Dermis microvascular lymphatic vessel endothelial cell (primary cell): ENCODE measurements around the gene C2CD4D. TPM values are rescaled to one million over a fixed set of nuclear protein-coding genes. Genes with fewer than 3 reads are reported as not detected.
"Not testable (repeated sequence)": the region's sequence is repeated elsewhere in the genome, so short reads cannot be mapped to it uniquely, and the experiment has no call there.

Experiments used
- DNase-seq, 2 donors: peaks; one replicate each; pipeline versions ENCODE4 v3.0.0 to v3.0.0-alpha.2; 2010; ENCODE audit warnings: low read depth in 2 of 2
- total RNA-seq: library from RNA; depleted of rRNA; stranded (reverse); fragments of >200 nt; gene quantifications from 2 replicates; pipeline ENCODE4 v1.2.1, GENCODE V29; 2014

The C2CD4D gene
- total RNA-seq, 1 donor from 2014 or later: 0.13 TPM

DNA sequence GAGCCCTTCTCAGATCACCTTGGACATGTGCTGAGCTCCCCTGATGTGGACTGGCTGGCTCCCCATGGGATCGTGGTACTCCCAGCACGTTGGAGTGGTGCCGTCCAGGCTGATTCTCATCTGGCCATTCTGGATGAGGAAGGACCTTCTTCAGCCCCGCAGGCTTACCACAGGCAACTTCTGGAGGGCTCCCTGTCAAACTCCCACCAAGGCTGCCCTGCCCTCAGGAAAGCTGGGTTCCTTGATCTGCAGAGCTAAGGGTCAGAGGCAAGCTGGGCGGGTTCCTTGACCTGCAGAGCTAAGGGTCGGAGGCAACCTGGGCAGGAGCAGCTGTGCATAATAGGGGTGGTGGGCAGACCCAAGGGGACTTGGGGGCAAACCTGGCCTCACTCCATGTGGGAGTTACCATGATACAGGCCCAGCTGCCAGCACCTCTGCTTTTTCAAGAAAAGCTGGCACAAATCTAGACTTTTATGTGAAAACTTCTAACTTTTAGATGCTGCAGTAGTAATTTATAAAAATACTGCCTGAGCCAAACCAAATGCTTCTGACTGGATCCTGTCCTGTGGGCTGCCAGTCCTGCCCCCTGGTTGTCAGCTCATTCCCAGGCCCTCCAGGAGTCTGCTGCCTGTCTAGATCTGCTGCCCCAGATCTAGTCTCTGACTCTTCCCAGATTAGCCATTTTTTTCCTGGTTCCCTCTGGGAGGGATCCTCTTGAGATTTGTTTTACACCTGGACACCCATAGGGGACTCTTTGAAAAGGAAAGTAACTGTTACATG, 19.5 kb upstream of the C2CD4D start:
- no peak for DNase-seq

DNA sequence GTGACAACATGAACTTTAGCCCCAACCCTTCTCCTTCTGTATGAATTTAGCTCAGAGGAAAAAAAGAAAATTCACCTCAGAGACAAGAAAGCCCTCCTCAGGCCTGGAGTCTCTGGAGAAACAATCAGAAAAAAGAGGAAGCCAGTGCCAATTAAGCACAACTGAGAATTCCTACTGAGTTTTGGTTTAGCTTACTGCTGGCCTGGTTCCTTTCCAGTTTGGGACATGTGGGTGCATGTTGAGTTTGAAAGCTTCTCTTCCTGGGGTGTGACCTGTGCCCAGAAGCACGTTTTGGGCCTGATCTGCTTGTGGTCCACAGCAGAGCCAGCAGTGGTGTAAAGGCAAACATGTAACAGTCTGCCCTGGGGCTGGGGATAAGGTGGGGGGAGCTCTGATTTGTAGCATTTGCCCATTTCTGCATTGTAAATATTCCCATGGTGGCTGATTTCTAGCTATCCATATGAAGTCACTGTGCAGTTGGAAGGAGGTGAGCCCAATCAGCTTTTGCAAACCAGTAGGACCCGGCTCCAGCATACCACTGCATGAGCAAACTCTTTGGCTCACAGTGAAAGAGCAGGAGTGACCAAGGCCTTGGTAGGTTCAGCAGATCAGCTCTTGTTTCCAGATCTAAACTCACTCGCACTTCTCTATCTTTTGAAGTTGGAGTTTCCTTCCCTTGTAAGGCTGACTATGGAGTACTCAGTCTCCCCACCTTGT, 18.6 kb upstream of the C2CD4D start:
- DNase-seq: no peak

DNA sequence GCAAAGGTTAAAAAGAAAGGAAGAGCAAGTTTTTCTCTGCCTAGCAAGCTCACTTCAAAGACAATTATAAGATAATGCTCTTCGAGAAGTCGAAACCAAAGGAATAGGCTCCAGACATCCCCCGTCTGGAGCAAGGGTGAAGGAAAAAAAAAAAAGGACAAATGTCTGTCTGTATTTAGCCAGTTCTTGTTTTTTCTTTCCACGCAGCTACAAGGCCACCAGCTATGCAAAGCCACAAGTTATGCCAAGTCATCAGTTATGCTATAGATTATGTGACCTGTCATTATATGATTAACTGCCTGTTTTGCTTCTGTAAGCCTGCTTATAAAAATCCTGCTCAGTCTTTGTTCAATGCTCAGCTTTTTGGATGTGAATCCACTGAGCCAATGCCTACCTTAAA, 16.3 kb upstream of the C2CD4D start:
- DNase-seq: no peak

DNA sequence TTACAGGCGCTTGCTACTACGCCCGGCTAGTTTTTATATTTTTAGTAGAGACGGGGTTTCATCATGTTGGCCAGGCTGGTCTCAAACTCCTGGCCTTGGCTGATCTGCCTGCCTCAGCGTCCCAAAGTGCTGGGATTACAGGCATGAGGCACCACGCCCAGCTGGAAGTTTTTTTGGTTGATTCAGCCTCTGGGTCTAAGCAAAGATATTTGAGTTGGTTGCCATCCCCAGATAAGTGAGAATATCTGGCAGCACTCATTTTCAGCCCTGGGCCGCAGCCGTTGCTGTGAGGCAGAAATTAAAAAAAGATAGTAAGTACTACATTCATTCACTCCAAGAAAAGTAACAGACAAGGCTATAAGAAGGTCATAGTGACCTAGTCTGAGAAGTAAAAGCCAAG, 15.9 kb upstream of the C2CD4D start:
- DNase-seq: not testable (repeated sequence)

DNA sequence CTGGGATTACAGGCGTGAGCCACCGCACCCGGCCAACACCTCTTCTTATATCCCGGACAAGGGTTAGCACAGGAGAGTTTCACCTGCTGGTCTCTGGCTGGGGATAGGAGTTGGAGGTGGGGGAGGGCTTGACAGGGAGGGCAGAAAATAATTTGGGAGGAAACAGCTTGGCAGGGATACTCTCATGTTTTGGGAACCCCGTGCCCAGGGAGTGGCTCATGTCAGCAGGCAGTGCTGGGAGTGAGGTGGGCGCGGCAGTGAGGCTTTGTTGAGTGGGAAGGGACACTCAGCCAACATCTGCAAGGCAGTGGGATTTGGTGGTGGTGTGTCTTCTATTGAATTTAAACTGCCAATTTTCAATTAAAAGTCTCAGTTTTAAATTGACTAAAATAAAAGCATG, 15.0 kb upstream of the C2CD4D start:
- DNase-seq: no peak

DNA sequence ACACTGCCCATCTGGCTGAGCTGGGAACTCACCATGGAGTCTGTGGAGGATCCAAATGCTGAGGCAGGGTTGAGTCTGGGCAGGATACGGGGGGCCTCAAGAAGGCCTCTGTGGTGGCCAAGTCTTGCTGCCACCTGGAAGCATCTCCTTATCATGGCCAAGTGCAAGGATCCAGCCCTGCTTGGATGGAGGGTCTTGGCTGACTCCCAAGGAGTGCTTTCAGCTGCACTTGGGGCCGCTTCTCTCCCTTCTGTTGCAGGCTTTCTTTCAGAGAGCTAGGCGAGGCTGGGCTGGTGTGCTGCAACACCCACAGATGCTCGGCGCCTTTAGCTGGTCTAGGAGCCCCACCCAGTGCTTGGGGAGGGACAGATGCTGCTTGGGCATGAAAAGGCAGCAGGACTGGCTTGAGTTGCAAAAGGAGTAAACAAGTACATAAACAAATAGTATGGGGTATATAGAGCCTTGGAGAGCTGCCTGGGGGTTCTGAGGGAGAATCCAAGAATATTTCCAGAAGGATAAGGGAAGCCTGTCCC, 13.9 kb upstream of the C2CD4D start, which contains the start of gene THEM5:
TSS of gene THEM5 (minus strand) at position 302 of the 533 bp plus-strand sequence. CDS start at position 155, 147 bp downstream.
- no peak for DNase-seq

DNA sequence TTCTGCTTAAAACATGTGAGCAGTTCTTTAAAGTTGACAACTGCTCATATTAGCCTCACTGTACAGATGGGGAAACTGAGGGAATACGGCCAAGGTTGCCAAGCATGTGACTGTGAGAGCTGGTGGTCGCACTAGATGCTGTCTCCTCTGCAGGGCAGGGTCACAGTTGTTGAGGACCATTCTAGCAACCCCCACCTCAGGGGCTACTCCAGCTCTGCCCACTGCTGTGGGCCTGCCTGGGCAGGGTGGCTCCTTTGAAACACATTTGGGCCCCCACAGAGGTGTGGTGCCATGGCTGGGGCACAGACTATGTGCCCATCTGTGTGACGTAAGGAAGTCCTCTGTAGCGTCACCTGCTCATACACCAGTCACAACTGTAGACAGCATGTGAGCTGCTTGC, 13.1 kb upstream of the C2CD4D start:
- no peak for DNase-seq

DNA sequence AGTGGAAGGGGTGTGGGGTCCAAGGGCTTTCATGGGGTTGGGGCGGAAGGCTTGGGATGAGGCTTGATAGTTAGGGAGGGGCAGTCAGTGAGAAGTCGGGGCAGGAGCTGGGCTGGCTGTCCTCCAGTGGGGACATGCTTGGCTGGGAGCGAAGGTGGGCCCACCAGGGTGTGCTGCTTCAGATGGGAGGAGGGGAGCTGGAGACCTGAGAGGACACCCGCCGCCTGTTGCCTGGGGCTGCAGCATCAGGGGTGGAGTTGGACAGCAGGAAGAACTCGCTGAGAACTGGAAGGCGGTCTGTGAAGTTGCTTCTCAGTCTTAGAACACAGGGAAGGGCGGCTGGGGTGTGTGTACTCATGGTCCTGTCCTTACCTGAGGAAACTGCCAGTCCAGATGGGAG, 12.3 kb upstream of the C2CD4D start:
- DNase-seq: no peak

DNA sequence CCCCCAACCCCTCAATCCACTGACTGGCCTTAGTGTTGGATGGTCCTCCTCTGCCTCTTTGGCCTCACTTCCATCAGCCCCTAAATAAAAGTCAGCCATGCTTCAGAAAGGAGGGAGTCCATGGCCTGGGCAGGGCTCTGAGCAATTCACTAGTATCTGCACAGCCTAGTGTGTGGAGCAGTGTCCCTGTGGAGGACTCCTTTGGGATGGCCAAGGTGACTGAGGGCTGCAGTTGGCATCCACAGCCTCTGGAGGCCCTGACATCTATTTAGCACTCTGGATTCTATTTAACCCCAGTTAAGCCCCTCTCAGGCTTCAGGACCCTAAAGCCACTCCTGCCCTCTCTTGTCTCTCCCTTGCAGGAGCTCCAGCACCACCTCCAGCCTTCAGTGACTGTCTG, 10.3 kb upstream of the C2CD4D start:
- no peak for DNase-seq

DNA sequence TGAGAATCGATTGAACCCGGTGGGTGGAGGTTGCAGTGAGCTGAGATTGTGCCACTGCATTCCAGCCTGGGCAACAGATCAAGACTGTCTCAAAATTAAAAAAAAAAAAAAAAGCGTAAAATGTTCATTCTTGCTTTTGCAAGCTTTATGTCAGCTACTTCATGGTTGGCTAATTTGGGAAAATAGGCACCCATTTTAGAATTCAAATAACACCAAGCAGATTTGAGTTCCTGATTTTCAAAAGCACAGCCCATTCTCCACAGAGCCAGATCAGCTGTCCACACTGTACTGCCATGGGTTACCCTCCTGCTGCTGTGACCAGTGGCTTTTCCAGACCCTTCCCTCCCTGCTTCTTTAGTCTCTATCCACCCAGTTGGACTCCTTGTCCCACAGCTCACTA, 9.5 kb upstream of the C2CD4D start:
- no peak for DNase-seq

DNA sequence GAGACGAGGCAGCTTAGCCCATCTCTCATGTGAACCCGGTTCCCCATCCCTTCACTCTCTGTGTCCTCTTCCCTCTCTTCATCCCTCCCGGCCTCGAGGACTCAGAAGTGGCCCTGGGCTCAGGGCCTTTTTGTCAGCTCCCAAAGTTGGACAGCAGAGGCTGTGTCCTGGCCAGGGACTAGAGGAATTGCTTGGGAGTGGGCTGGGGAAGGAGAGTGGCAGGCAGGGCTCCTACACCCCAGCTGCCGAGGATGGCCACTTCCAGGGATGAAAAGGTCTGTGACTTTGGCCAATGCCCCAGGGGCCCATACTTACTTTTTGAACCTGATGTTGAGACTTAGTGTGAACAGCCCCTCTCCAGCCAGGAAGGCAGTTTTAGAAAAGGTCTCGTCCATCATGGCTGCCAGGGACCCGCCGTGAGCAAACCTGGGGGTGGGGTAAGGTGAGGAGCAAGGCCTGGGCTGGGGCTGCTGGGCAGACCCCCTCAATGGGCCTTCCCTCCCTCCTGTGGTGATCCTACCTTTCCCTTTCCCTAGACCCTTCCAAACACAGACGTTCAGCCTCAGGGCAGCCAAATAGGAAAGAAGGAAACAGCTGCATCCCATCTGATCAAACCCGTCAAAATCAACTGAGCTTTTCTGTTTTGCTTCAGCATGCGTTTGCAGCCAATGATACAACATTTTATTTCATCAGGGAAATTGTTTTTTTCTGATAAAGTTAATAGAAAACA, 8.4 kb upstream of the C2CD4D start:
- peak; percentile 90 to 94 for DNase-seq

DNA sequence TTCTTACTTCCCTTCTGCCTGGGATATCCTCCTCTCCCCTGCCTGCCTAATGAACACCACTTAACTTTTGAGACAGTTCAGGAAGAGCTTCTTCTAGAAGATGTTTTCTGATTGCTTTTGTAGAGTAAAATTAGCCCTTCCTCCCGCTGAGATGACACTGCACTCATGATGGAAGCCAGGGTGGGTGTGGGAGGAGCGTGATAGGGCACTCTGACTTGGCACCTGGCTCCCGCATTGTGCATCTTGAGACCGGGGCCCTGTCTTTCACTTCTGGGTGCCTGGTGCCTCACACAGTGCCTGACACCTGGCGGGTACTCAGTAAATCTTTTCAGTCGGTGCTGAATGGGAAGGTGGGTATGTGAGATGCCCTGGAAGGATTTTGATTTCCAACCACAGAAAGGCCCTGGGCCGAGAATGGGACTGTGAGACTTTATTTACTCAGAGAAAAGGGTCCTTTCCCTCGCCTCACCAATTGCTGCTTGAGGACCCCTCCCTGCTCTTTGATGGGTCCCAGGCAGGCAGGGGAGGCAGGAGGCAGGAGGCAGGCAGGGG, 7.1 kb upstream of the C2CD4D start:
- no peak for DNase-seq

DNA sequence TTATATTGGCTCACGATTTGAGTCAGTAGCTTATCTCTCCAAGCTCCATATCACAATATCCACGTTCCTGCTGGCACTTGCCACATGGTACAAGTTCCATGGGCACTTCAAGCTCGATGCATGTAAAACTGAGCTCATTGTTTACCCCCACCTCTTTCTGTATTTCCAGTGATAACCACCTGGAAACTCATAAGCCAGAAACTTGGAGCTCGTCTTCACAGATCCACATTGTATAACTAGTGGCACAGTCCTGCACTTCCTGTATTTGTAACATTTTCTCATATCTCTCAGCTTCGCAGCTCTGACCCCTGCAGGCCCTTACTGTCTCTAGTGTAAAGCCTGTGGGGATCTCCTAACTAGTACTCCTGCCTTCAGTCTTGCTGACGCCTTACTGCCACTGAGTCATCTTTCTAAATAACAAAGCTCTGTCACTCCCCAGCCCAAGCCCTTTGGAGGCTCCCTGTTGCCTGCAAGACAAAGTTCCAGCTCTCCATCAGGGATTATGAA, 6.5 kb upstream of the C2CD4D start:
- peak in 1 of 2 donors; percentile 74 for DNase-seq

DNA sequence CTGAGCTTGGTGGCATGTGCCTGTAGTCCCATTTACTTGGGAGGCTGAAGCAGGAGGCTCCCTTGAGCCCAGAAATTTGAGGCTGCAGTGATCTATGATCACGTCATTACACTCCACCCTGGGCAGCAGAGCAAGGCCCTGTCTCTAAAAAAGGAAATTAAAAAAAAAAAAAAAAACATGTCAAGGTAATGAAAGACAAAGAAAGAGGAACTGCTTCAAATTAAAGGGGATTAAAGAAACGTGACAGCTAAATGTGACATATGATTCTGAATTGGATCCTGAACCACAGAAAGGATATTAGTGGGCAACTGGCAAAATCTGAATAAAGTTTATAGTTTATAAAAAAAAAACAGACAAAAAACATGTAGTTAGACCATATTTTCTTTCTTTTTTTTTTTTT, 3.8 kb upstream of the C2CD4D start:
- DNase-seq: no peak

DNA sequence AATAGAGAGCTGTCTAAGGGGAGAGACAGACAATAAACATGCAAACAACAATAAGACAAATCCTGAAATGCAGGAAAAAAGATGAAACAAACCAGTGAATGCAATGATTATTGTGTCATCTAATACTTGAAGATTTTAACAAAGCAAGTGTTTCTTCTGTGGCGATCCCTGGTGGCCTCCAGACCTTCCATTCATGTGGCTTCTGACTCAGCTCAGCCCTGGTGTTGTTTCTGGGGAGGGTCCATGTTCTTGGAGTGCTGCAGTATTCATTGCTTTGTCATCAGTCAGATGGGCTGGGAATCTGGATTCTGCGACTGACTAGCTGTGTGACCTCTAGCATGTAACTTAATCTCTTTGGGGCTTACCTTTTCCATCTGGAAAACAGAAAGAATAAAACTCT, 1.5 kb upstream of the C2CD4D start:
- peak in 1 of 2 donors; percentile 73 for DNase-seq

DNA sequence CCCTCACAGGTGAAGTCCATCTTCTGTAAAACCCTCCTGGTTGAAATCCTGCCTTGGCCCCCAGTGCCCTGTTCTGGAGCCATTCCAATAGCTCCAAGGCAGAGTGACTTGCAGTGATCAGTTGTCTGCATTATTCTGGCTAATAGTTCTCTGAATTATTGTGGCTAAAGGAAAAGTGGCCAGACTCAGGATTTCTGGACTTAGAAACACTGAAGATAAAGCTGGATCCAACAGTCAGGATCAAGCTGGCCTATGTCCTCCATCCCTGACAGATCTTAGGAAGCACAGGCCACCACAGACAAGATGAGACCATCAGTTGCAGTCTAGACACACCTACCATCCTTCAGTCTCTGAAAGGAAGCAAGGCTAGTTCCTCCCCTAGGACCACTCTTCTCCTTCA, 801 bp upstream of the C2CD4D start:
- DNase-seq: no peak

DNA sequence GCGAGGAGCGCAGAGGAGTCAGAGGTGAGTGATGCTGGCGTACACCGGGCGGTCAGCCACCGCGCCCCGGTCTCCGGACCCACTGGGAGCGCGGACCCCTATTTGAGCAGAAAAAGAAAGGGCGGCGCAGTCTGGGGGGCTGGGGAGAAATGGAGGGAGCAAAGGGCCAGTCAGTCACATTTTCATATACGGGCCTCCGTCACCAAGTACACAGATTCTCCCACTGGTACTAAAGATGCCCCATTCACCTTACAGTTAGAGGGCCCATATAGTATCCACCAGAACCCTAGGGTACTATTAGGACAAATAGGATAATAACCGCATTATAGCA, 573 bp downstream of the C2CD4D start:
- DNase-seq: no peak

DNA sequence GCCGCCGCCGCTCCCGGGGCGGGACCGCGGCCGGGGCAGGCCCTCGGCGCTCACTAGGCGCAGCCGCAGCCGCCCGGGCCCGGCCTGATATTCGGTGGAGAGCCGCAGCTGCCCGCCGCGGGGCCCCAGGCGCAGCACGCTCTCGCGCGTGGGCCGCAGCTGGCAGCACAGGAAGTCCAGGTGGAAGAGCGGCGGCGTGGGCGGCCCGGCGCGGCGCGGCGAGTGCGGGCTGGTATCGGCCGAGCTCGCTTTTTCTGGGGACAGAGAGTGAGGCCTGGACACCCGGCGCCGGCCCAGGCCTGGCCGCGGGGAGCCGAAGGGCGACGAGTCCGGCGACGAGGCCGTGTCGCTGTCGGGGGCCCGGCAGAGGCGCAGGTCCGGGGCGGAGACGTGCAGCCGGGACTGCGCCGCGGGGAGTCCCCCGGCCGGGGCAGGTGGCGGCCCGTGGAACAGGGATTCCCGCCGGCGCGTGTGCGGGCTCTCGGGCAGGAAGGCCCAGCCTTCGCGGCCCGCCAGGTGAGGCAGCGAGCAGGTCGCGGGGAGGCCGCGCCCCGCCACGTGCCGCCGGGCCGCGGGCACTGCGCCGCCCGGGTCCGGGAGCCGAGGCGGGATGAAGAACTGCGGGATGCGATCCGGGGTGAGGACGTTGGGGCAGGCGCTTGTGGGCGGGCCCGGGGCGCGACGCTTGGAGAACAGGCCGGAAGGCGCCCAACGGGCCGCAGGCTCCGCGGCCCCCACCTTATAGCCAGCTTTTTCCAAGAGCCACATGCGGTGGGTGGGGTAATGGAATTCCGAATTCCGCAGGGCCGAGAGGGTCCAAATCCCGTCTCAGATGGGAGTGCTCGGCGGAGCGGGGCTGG, 1.2 kb downstream of the C2CD4D start:
- DNase-seq: no peak

DNA sequence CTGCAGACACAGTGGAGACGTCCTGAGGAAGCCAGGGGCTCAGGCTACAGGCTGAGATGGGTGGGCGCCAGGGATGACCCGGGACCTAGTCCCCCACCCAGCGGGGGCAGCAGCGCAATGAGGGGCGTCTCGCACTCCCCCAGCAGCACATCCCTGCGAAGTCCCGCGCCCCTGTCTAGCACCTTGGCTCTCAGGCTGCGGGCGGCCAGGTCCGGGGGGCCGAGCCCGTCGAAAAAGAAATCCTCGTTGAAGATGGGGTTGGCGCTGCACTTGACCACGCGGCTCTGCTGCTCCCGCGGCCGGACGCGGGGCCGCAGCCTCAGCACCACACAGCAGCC, 1.8 kb downstream of the C2CD4D start:
- DNase-seq: no peak

DNA sequence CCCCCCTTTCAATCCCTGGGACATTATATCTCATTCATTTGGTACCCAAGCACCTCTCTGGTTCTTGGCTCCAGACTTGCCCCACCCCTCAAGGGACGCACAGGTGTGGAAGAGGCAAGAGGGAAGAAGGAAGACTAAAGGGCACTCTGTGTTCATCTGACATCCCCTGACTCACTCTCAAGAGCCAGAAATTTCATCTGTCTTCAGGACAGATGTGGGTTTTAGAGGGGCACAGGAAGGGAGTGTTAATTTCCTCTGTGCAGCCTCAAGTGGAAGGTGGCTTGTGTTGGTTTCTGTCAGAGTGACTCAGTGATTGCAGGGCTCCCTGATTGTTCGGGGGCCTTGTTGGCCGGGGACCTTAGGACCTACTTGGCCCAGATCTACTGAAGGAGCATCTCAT, 2.4 kb downstream of the C2CD4D start:
- DNase-seq: no peak

DNA sequence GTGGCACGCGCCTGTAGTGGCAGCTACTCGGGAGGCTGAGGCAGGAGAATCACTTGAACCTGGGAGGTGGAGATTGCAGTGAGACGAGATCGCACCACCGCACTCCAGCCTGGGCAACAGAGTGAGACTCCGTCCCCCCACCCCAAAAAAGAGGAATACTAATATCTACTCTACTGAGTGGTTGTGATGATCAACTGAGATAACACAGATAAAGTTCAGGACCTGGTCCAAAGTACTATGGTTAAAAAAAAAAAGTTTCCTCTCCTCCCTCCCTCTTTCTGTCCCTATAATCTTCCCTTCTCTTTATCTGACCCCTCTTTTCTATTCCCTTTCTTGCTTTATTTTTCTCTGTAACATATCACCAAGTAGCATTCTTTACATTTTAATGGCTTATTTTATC, 4.0 kb downstream of the C2CD4D start:
- DNase-seq: no peak
